Panc1 (cell line): ENCODE data around the gene VPS4B.

ENCODE experiments used
- CTCF ChIP-seq: fragments of 450-650 bp; IDR thresholded peaks from 2 replicates; pipeline ENCODE4 v1.5.1; 2017; ENCODE audit warnings: mild to moderate bottlenecking
- SIN3A ChIP-seq: IDR thresholded peaks from 2 replicates; pipeline ENCODE4 v1.6.1; 2012; ENCODE audit warnings: low read depth, mild to moderate bottlenecking, low read length, moderate library complexity, borderline replicate concordance; ENCODE audit not compliant: insufficient read depth
- TF ChIP-seq, protein P1 (sequence below), 2 experiments: IDR thresholded peaks; 2 replicates each; pipeline ENCODE4 v1.6.1; 2011 to 2012; ENCODE audit warnings: low read depth in 2 of 2, control low read depth in 1 of 2, low read length in 1 of 2, mild to moderate bottlenecking in 1 of 2, moderate library complexity in 1 of 2; ENCODE audit not compliant: insufficient read depth in 1 of 2

DNA sequence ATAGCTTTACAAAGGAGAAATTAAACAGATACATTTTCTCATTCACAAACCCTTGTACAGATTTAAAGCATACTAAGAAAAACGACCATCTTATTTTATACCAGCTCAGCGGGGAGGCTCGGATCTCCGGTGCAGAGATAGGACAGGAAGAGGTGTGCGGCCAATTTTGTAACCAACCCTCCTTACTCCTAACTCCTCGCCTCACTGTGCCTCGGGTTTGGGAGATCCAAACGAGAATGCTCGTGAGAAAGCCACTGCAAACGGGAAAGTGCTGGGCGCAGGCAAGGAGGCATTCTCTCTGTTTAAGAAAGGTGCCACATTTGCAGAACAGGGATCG, 56.4 kb downstream of the VPS4B start:
- TF ChIP-seq CTCF (no peak), SIN3A (no peak)
- TF ChIP-seq, protein P1, sequence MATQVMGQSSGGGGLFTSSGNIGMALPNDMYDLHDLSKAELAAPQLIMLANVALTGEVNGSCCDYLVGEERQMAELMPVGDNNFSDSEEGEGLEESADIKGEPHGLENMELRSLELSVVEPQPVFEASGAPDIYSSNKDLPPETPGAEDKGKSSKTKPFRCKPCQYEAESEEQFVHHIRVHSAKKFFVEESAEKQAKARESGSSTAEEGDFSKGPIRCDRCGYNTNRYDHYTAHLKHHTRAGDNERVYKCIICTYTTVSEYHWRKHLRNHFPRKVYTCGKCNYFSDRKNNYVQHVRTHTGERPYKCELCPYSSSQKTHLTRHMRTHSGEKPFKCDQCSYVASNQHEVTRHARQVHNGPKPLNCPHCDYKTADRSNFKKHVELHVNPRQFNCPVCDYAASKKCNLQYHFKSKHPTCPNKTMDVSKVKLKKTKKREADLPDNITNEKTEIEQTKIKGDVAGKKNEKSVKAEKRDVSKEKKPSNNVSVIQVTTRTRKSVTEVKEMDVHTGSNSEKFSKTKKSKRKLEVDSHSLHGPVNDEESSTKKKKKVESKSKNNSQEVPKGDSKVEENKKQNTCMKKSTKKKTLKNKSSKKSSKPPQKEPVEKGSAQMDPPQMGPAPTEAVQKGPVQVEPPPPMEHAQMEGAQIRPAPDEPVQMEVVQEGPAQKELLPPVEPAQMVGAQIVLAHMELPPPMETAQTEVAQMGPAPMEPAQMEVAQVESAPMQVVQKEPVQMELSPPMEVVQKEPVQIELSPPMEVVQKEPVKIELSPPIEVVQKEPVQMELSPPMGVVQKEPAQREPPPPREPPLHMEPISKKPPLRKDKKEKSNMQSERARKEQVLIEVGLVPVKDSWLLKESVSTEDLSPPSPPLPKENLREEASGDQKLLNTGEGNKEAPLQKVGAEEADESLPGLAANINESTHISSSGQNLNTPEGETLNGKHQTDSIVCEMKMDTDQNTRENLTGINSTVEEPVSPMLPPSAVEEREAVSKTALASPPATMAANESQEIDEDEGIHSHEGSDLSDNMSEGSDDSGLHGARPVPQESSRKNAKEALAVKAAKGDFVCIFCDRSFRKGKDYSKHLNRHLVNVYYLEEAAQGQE (IDR thresholded peaks at IDR 0.05; ENCODE audit: insufficient read depth in 1 of 2, low read depth in 2 of 2, low read length in 1 of 2) = no peak
